HFFc6 (cell line): ENCODE results near the gene ACSL5. TPM values are rescaled to one million over a fixed set of nuclear protein-coding genes. Genes with fewer than 3 reads are reported as not detected.

Source experiments
- DNase-seq: peaks from one replicate; pipeline ENCODE4 v3.0.0-alpha.2; 2018
- H3K27ac Mint-ChIP-seq: 2 replicates; pipeline ENCODE4 v1.8.0; 2020; ENCODE audit warnings: mild to moderate bottlenecking, mixed read lengths
- H3K27me3 Mint-ChIP-seq: 2 replicates; pipeline ENCODE4 v1.8.0; 2021; ENCODE audit warnings: mild to moderate bottlenecking, moderate library complexity, mixed read lengths; ENCODE audit not compliant: insufficient read depth
- H3K36me3 Mint-ChIP-seq: 2 replicates; pipeline ENCODE4 v1.8.0; 2021; ENCODE audit warnings: low read depth, mixed read lengths
- H3K4me1 Mint-ChIP-seq: 2 replicates; pipeline ENCODE4 v1.8.0; 2020; ENCODE audit warnings: low read depth, mixed read lengths
- H3K4me3 Mint-ChIP-seq: 2 replicates; pipeline ENCODE4 v1.8.0; 2020; ENCODE audit warnings: mild to moderate bottlenecking, moderate library complexity, mixed read lengths
- H3K9me3 Mint-ChIP-seq: 2 replicates; pipeline ENCODE4 v1.8.0; 2020; ENCODE audit warnings: mild to moderate bottlenecking, mixed read lengths
- CTCF ChIP-seq: fragments of 200-600 bp; sonication (generic); IDR thresholded peaks from 2 replicates; pipeline ENCODE4 v1.5.0; 2021; ENCODE audit warnings: antibody characterized with exemption, mild to moderate bottlenecking
- total RNA-seq, 6 experiments: library from RNA; stranded (reverse); fragmentation: NEBNext Ultra II Directional; extraction: Animal tissue kit (Norgen Biotek cat#: 25700); gene quantifications; 2 replicates in 1 of 6; 3 replicates in 5 of 6; pipeline ENCODE4 v1.2.3, GENCODE V29; 2021

ACSL5 gene
- total RNA-seq, 6 experiments from 2014 or later = 0.59 to 5.5 (median 4.9) TPM

GRCh38 chr10:112345743-112346142 lies 28.2 kb upstream of the ACSL5 start:
- no peaks in the 10 kb centered on the region for H3K9me3 Mint-ChIP-seq
- H3K27me3 Mint-ChIP-seq = peaks cover 7% of the 10 kb centered on the region
- H3K4me1 Mint-ChIP-seq = no peaks in the 10 kb centered on the region
- no peak overlapping the region for H3K27ac Mint-ChIP-seq
- no peak for TF ChIP-seq CTCF
- DNase-seq = no peak
- no peaks in the 10 kb centered on the region for H3K36me3 Mint-ChIP-seq
- H3K4me3 Mint-ChIP-seq = no peak overlapping the region

- peaks cover 3% of the 10 kb centered on the region; the same call in 1 of the 2 replicates for H3K27me3 Mint-ChIP-seq
- no peak overlapping the region for H3K27ac Mint-ChIP-seq
- no peak for DNase-seq
- no peaks in the 10 kb centered on the region for H3K36me3 Mint-ChIP-seq
- H3K9me3 Mint-ChIP-seq = no peaks in the 10 kb centered on the region
- no peaks in the 10 kb centered on the region for H3K4me1 Mint-ChIP-seq
- TF ChIP-seq CTCF = no peak
- H3K4me3 Mint-ChIP-seq = no peak overlapping the region
These were observed 27.1 kb upstream of the ACSL5 start for GRCh38 chr10:112346774-112347173.

- Mint-ChIP-seq H3K4me1 (no peaks in the 10 kb centered on the region), H3K27me3 (peaks cover 5% of the 10 kb centered on the region), H3K27ac (no peak overlapping the region), H3K9me3 (no peaks in the 10 kb centered on the region), H3K4me3 (no peak overlapping the region), H3K36me3 (no peaks in the 10 kb centered on the region)
- no peak for TF ChIP-seq CTCF
- DNase-seq = no peak
These were observed 25.9 kb upstream of the ACSL5 start for GRCh38 chr10:112347709-112348671.

GRCh38 chr10:112348759-112349158 lies 25.2 kb upstream of the ACSL5 start:
- H3K4me3 Mint-ChIP-seq = no peak overlapping the region
- no peaks in the 10 kb centered on the region for H3K9me3 Mint-ChIP-seq
- no peak for DNase-seq
- no peak overlapping the region for H3K27ac Mint-ChIP-seq
- TF ChIP-seq CTCF = no peak
- H3K4me1 Mint-ChIP-seq = no peaks in the 10 kb centered on the region
- peaks cover 5% of the 10 kb centered on the region for H3K27me3 Mint-ChIP-seq
- H3K36me3 Mint-ChIP-seq = no peaks in the 10 kb centered on the region

DNA sequence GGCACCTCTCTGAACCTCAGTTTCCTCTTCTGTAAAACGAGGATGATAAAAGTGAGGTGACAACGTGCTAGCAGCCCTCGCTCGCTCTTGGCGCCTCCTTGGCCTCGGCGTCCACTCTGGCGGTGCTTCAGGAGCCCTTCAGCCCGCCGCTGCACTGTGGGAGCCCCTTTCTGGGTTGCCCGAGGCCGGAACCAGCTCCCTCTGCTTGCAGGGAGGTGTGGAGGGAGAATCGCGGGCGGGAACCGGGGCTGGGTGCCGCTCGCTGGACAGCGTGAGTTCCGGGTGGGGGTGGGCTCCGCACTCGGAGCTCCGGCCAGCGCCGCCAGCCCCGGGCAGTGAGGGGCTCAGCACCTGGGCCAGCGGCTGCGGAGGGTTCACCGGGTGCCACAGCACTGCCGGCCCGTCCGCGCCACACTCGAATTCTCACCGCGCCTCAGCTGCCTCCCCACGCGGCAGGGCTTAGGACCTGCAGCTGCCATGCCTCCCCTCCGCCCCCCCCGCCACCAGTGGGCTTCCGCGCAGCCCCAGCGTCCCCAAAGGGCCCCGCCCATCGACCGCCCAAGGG lies 24.3 kb upstream of the ACSL5 start:
- H3K27me3 Mint-ChIP-seq = peaks cover 5% of the 10 kb centered on the region
- no peak for DNase-seq
- TF ChIP-seq CTCF = no peak
- H3K36me3 Mint-ChIP-seq = no peaks in the 10 kb centered on the region
- no peaks in the 10 kb centered on the region for H3K9me3 Mint-ChIP-seq
- no peaks in the 10 kb centered on the region for H3K4me1 Mint-ChIP-seq
- H3K27ac Mint-ChIP-seq = no peak overlapping the region
- H3K4me3 Mint-ChIP-seq = no peak overlapping the region
